Mucosa of gallbladder (tissue), 1 donor: ENCODE measurements around the gene ARMC3. TPM values are rescaled to one million over a fixed set of nuclear protein-coding genes. Genes with fewer than 3 reads are reported as not detected.

Experiments
- DNase-seq: peaks from one replicate; pipeline ENCODE4 v3.0.0-alpha.2; 2020; ENCODE audit warnings: low spot score
- total RNA-seq: library from RNA; stranded (reverse); gene quantifications from one replicate; pipeline ENCODE4 v1.2.1, GENCODE V29; 2021
- donor health status: DM: no; HTN: no; CAD: no.

The ARMC3 gene
- total RNA-seq, 1 donor from 2014 or later, result 0.52 TPM

DNA sequence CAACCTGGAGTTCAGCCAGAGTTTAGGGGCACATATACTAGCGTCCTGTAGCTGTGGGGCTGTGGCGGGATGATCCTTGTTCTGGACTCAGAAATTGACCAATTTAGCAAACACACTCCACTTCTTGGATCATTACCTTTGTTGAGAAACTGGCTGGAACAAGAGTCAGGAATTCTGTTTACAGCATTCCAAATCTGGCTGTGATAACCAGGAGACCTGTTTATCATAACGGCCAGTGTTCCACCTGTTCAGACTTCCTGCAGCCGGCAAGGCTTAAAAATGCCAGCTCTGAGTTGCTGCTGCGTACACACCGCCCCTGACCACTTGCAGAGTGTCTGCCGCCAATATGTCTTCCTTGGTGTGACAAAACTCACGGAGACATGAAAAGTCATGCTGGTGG, 64.8 kb downstream of the ARMC3 start:
- DNase-seq, result no peak

DNA sequence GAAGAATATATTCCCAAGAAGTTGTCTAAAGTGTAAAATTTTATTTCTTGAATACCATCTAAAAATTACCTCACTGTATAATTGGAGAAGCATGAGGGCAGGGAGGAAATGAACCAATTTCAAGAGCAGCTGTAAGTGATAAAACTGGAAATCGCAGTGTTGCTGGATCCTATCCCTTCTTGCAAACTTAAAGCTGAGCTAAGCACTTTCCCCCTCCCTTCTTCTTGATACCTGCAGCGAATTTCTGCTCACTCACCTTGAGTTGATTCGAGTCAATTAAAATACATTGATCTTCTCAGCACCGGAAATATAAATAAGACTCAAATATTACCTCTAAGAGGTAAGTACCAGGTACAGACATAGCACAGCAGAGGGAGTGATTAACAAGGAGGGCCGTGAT, 65.5 kb downstream of the ARMC3 start:
- DNase-seq, result no peak

DNA sequence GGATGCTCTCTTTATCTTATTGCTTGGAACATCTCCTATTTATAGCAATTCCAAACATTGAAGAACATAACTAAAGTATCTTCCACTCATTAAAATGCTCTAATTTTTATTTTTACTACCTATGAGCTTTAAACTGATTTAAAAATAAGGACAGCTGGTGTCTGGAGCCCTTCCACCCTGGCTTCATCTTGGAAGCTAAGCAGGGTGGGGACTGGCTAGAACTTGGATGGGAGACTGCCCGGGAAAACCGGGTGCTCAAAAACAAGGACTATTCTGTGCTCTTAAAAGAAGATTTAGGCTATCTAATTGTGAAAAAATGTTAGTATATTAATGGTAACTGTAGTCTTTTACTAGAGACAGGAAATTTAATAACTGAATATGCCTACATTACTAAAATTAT, 69.2 kb downstream of the ARMC3 start:
- DNase-seq, result no peak

DNA sequence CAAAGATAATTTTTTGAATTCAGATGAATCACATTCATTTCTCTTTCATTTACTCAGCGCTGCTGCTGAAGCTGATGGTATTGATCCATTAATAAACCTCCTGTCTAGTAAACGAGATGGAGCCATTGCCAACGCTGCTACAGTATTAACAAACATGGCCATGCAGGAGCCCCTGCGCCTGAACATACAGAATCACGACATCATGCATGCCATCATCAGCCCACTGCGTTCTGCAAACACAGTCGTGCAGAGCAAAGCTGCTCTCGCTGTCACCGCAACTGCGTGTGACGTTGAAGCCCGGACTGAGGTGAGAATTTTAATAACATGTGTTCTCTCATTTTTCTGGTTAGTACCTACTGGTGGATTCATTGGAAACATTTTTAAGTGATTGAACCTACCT, 70.2 kb downstream of the ARMC3 start:
- no peak for DNase-seq

DNA sequence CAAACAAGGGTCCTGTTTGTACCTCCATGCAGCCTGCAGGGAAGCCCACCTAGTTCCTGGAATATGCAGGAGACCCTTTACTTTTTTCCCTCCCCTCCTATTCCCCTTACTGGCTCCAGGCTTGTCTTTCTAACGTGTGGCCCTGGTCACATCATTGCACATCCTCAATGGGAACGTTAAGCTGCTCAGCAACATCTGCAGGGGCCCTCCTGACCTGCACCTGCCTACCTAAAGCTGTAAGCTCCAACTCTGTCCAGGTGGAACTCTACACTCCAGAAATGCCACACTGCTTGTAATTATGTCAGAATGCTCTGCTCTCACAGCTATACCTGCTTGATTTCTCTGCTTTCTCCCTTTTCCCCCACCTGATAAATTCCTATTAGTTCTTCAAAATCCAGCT, 72.1 kb downstream of the ARMC3 start:
- no peak for DNase-seq

DNA sequence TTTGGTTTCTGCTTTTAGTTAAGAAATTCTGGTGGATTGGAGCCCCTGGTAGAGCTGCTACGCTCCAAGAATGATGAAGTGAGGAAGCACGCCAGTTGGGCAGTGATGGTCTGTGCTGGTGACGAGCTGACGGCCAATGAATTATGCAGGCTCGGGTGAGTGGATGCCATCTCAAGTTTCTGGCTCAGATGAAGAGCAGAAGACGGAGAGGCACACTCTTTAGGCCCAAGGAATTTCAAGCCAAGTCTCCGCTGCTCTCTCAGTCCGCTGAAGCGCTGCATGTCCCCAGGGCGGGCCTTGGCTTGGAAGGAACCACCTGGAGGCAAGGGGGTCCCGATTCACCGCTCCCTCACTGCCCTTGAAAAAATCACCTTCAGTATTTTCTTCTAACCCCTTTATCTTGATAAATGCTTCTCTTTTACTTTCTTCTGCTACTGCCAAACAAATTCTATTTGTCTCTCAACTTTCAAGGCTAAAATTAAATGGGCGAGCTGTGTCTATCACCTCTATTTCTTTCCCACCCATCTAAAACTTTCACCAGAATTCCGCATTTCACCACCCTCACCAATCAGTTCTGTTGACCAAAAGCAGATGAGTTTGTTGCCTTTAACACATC, 74.2 kb downstream of the ARMC3 start:
- DNase-seq, result no peak

DNA sequence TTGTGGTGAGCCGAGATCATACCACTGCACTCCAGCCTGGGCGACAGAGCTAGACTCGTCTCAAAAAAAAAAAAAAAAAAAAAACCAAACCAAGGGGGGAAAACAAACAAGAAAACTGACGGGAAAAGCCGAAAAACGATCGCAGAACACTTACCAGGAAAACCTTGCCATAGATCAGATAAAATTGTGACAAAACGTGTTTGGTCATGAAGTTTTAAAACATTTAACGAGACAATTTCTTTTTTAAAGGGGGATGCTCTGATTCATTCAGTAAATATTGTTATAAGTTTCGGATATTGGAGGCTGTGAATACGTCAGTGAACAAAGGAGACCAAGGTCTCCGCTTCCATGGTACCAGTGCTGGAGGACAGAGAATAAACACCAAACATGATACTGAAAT, 77.3 kb downstream of the ARMC3 start:
- DNase-seq, result no peak

DNA sequence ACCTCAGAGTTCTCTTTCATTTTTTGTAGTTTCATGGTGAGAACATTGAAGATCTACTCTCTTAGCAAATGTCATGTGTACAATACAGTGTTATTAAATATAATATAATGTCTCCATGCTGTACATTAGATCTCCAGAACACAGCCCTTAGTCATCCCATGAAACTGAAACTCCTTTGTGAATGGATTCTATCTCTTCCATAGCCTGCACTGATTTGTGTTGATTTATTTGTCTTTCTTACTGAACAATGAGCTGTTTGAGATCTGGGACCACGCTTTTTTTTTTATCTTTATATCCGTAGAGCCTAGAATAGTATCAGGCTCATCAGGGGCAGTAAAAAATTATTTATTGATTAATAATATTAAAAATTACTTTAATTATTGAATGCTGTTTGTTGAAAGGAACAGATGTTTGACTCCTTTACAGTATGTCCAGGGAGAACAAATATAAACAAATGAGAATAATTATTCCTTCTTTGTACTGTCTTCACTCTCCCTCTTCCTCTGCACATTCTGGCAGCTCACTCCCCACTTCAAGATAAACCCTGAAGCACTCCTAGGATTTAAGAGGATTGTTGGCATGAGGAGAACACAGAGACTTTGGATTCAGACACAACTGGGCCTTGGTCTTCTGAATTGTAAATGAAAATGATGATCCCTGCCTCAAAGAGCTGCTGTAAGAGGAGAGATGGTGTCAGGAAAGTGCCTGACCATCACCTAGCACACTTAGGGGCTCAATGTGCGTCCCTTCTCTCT, 85.9 kb downstream of the ARMC3 start:
- no peak for DNase-seq

DNA sequence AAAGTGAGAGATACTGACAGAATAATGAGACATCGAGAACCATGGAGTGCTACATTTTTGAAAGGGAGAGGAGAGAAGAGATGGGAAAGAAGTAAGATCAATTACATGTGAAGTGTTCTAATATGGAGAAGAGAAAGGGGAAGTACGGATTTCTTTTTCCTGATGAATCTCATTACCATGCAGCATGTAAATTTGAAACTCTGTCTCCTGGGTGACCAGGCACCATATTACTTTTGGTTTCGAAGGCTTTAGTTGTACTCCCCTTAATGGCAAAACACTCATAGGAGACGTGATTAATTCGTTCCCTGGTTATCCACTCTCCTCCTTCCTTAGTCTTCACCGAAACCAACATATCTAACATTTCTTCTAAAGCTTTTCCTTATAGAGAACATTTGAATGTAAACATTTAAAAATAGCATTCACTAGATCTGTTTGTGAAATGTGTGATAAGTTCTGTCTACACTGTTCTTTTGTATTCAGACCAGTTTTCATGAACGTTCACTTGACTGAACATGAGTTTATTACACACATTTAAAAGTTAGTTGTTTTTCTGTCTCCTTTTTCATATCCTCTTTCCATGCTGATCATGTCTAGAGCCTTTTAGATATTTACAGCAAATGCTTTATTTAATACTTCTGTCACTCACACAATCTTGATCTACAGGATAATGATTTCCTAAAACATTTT, 87.3 kb downstream of the ARMC3 start:
- DNase-seq, result no peak

DNA sequence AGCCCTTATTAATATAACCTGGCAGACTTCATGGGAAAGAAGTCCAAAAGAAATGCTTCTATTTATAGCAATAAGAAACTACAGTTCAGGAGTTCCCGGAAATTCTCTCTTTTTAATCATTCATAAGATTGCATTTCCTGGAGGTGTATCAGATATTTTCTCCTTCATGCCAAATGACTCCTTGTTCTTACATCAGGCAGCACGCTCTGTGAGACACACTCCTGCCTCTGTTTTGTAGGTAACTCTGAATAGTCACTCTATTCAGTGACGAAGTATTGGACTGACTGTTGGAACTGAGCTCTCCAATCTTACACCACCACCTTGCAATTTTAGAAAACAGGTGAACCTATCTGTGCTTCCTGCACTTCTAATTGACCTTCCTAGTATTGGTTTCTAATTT, 88.8 kb downstream of the ARMC3 start:
- DNase-seq, result no peak

DNA sequence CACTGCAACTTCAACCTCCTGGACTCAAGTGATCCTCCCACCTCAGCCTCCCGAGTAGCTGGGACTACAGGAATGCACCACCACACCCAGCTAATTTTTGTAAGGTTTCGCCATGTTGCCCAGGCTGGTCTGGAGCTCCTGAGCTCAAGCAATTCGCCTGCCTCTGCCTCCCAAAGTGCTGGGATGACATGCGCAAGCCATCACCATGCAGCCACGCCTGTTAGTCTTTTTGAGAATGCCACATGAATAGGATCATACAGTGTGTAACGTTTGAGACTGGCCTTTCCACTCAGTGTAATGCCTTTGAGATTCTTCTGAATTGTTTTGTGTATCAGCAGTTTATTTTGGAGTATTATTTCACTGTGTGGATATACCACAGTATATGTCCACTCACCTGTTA, 91.8 kb downstream of the ARMC3 start:
- no peak for DNase-seq

DNA sequence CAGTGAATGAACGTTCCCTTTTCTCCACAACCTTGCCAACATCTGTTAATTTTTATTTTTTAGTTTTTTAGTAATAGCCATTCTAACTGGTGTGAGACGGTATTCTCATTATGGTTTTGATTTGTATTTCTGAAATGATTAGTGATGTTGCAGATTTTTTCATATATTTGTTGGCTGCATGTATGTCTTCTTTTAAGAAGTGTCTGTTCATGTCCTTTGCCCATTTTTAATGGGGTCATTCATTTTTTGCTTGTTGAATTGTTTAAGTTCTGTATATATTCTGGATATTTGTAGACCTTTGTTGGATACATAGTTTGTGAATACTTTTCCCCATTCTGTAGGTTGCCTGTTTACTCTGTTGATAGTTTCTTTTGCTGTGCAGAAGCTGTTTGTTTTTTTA, 93.6 kb downstream of the ARMC3 start:
- DNase-seq, result no peak

DNA sequence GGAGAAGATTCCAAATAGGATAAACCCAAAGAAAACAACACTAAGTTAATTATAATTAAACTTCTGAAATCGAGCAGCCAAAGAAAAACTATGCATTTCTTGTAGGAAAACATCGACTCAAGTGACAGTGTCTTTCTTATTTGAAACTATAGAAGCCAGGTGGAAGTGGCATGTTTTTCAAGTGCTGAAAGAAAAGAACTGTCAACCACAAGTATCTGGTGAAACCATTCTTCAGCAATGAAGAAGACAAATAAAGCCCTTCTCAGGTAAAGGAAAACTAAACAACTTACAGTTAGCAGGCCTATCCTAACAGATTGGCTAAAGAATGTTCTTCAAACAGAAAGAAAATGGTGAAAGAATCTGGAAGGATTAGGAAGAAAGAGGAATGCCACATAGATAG, 96.1 kb downstream of the ARMC3 start:
- DNase-seq, result no peak

DNA sequence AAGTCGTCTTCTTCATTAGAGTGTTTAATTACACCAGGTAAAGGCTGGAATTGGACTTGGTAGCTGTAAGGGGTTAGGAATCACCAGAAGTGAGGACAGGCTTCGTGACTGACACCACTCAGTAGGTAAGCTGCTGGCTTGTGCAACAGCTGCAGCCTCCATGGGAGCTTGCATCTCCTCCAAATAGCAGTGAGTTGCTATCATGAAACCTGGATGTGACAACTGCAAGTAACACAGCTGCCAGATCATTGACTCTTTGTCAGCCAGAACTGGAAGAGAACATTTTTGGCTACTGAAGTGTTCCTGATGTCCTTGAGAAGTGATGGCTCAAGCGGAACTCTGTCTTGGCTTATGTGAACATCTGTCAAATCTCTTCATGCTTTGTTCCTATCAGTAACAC, 103.5 kb downstream of the ARMC3 start:
- no peak for DNase-seq

DNA sequence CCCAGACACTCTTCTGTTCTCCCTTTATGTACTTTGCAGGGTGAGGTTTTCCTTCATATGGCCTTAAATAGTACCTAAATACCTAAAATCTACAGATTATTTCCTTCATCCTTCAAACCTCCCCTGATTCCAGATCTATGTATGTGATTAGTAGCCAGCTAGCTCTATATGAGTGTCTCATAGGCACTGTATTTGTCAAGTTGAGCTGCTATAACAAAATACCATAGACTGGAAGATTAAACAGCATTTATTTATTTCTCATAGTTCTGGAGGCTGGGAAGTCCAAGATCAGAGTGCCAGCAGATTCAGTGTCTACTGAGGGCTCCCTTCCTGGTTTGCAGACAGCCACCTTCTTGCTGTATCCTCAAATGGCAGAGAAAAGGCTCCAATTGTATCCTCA, 106.9 kb downstream of the ARMC3 start:
- no peak for DNase-seq

DNA sequence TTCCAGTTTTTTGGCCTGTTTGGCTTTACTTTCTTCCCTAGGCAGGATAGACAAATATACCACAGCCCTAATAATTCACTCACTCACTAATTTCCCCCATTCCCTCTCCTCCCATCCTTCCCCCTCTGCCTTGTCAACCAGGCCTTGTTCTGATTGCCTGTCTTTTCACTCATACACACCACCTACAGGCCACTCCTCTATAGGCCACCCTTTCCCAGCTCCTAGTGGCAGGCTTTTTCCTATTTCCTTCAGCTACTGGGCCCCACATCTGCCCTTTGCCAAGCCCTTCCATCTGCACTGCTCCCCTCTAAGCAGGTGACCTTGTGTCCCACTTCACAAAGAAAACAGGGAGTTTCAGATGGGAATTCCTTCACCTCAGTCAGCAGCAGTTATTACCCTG, 107.7 kb downstream of the ARMC3 start:
- no peak for DNase-seq

DNA sequence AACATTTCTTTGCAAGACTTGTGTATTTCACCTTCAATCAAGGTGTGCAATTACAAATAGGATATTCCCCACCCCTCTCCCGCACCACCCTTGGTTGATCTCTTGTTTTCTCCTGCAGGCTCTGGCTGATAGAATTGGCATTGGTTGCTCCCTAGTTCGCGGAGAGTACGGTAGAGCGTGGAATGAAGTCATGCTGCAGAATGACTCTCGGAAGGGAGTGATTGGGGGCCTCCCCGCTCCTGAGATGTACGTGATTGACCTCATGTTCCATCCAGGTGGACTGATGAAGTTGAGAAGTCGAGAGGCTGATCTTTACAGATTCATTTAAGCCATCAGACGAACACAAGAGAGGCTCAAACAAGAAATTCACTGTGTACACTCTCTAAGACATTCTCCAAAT, 109.3 kb downstream of the ARMC3 start:
- no peak for DNase-seq

DNA sequence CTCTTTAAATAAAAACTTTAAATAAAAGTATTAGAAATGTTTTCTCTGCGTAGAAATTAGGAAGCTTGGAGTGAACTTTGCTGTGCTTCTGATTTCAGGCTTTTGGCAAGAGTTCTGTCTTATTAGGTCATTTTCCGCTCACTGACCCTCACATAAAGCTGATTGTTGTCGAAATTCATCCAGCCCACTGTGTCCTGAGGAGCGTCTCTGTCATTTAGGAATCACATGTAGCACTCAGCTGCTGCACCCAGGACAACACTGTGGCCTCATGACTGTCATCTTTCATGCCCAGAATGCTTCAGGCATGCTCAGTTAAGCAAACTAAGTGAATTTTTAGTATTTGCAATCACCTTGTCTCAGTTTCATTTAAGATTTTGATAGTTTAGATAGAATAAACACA, 109.7 kb downstream of the ARMC3 start:
- no peak for DNase-seq

DNA sequence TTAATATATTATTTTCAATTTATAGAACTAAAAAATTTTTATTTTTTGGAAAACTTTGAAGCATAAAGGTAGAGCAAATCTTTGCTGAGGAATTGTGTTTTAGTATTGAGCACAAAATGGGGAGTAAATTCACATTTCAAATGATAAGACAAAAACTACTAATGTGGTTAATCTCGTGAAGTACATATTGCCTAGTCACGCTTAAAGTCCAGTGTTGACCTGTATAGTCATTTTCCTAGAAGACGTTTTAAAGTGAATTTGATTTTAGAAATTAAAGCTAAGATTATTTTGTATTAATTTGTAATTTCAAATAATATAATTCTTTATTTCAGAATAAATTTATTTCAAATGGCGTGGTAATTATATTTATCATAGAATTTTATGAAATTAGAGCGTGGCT, 110.3 kb downstream of the ARMC3 start:
- DNase-seq, result no peak

DNA sequence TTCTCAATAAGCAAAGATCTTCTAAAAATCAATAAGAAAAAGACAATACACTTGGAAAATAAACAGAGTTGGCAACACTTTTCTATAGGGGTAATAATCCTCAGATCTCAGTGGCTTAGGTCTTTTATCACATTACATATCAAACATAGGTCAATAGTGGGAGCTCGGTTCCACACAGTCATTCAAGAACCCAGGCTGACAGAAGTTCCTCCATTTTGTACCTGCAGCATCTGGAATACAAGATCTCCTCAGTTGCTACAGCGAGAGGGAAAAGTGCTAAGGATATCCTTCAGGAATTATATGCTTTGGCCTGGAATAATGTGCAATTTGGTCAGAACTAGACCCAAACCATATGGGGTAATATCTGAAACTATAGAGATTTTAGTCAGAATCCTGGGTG, 112.1 kb downstream of the ARMC3 start:
- DNase-seq, result no peak

DNA sequence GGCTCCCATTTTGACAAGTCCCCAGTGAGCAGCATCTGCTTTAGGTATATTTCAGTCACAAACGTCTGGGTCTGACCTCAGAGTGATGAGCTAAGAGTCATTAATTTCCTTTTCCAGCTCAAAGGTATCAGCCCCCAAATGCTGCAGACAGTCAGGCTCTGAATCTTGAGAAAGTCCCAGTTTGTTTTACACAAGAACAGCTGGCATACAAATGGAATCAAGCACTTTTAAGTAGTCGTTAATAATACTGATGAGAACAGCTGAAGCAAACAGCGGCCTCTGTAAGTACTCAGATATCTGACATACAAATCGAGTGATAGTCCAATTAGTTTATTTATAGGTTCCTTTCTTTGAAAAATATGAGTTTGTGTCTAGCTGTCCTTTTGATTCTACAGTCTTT, 118.2 kb downstream of the ARMC3 start:
- no peak for DNase-seq

DNA sequence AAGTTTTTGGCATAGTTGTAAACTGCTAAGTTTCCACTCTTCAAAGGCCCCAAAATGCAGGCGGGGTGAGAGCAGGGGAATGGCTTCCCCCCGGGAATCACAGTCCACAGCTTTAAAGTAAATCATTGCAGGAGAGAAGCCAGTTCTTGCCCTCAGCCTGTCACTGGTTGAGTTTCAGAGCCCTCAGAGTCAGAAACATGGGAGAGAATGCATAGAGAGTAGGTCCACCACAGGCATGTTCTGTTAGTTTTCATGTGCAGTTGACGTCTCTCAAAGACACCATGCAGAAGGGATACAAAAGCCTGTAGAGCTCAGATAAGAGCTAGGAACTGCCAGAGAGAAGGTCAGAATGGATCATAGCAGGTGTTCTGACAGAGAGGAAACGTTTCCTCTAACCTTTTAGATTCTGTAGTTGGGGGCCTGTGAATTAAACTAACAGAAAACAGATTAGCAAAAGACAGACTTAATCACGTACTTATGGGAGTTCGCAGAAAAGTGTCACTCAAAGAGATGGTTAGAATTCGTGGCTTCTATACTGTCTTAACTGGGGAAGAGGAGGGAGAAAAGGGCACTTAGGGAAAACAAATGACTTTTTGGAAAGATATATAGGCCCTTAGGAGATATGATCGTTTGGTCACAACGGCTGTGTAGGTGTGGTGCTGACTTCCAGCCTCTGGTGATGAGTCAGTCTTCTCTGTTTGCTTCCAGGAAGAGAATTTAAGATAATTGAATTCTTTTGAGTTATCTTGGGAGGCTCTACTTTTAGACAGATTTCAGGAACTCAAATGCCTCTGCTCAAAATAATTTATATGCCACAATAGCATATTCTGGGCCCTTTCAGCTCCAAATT, 119.6 kb downstream of the ARMC3 start:
- no peak for DNase-seq
